GM08714 (cell line): Measurements from ENCODE around the gene C3orf20.
"Not testable (repeated sequence)": the region's sequence is repeated elsewhere in the genome, so short reads cannot be mapped to it uniquely, and the experiment has no call there.

Source experiments
- H3K4me3 ChIP-seq: fragments of 200-500 bp; sonication (Bioruptor generic); 2 replicates; pipeline ENCODE4 v1.5.1; 2014; ENCODE audit warnings: mild to moderate bottlenecking, low read length, inconsistent platforms
- ZNF274 ChIP-seq: IDR thresholded peaks from 2 replicates; pipeline ENCODE4 v1.6.1; 2012; ENCODE audit warnings: mild to moderate bottlenecking, low read depth, low read length

The C3orf20 gene

DNA sequence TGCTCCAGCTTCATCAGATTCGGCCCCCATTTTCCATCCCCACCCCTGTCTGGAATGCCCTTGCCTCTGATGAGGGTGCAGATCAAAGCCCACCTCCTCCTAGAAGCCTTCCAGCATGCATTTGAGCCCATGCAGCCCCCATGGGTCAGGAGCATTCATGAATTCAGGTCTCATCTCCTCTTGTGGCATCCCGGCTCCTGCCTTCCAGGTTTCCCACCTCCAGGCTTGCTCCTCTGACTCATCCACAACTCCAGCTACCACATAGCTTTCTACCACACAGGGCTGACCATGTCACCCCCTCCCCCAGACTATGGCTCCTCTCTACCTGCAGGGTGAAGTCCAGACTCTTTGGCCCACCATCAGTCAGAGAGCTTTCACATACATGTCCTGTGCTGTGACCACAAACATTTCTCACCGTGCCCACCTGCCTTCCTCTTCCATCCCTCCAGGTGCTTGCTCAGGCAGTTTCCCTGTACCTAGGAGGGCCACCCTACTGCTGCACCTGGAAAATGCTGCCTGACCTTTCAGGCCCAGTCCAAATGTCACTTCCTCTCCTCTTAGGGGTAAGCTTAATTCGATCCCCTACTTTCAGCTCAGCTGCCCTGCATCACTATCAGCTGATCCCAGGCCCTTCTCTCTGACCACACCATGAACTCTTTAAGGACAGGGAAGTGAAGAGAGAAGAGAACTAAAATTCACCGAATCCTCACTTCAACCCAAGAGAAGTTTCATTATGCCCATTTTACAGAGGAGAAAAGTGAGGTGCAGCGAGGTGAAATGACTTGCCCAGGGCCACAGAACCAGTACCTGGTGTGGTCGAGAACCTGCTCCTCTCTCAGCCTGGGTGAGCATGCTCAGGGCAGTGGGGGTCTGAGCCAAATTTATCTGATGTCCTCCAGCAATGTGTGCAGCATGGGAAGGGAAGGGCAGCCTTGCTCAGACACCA lies 130.2 kb downstream of the C3orf20 start:
- no peak for TF ChIP-seq ZNF274
- H3K4me3 ChIP-seq: no peak overlapping the region

DNA sequence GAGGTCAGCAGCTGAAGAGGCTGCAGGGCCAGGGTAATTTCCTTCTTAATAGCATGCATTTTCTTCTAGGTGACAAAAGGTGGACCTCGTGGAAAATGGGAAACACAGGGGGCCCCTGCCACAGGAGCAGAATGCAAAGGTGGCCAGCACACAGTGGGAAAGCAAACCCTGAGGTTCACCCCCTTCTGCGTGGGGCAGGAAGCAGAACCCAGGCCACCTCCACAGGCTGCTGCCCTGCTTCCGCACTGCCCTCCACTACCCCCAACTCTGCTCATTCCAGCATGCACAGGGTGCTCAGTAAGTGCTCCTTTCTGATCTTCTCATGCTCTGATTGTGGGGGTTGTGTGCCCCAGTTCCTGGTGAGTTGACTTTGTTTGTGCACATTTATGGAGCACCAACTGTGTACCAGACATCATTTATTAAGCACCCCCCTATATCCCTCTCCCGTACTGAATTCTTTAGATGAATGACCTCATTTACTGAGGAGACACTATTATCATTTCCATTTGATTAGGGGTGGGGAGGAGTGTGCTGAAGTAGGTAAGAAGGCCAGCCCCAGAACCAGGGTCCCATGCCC lies 131.1 kb downstream of the C3orf20 start:
- no peak overlapping the region for H3K4me3 ChIP-seq
- no peak for TF ChIP-seq ZNF274

GRCh38 chr3:14806641-14807263 lies 131.8 kb downstream of the C3orf20 start:
- TF ChIP-seq ZNF274: no peak
- H3K4me3 ChIP-seq: no peak overlapping the region

GRCh38 chr3:14808025-14808424 lies 133.1 kb downstream of the C3orf20 start:
- no peak for TF ChIP-seq ZNF274
- no peak overlapping the region for H3K4me3 ChIP-seq

DNA sequence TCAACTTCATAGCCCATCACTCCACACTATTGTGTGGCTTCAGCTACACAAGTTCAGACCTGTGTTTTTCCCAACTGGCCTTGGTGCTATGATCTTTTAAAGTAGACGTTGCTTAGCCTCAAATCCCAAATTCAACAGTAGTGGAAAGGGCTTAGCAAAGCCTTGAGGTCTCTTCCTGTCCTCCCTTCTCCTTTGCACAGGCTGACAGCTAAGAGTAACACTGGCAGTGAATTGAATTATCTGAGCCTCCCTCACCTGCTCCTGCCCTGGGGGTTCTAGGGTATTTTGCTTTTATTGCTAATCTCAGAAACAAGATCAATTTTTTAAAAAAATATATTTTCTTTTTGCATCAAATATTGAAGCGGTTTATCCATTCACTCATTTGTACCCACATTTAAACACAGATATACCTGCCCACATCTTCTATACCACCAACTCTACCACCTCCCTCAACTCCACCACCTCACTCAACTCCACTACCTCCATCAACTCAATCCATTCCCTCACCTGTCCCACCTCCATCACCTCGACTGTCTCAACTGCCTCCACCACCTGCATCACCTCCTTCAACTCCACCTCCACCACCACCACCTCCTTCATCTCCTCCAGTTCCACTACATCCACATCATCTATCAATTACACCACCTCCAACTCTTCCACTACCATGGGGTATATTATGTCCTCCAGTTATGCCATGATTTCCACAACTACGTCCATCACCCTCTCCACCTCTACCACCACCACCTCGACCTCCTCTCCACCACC lies 133.7 kb downstream of the C3orf20 start:
- no peak for TF ChIP-seq ZNF274
- H3K4me3 ChIP-seq: no peak overlapping the region

DNA sequence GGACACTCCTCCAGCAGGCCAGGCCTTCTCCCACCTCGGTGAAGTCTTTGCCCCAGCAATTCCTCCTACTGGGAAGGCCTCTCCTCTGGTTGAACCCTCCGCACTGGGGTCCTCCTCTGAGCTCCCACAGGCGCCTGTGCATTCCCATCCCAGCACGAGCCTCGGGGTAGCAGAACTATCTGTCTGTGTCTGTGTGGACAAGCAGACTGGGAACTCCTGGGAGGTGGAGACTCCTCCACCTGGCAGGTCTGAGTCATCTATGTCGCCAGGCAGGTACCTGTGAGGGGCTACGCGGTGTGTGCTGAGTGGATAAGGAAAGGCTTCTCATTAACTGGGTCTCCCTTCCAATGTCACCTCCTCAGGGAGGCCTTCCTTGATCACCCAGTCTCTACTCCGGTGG lies 134.7 kb downstream of the C3orf20 start:
- H3K4me3 ChIP-seq: not testable (repeated sequence)

GRCh38 chr3:14810070-14810791 lies 135.3 kb downstream of the C3orf20 start:
- TF ChIP-seq ZNF274: no peak
- H3K4me3 ChIP-seq: no peak overlapping the region

DNA sequence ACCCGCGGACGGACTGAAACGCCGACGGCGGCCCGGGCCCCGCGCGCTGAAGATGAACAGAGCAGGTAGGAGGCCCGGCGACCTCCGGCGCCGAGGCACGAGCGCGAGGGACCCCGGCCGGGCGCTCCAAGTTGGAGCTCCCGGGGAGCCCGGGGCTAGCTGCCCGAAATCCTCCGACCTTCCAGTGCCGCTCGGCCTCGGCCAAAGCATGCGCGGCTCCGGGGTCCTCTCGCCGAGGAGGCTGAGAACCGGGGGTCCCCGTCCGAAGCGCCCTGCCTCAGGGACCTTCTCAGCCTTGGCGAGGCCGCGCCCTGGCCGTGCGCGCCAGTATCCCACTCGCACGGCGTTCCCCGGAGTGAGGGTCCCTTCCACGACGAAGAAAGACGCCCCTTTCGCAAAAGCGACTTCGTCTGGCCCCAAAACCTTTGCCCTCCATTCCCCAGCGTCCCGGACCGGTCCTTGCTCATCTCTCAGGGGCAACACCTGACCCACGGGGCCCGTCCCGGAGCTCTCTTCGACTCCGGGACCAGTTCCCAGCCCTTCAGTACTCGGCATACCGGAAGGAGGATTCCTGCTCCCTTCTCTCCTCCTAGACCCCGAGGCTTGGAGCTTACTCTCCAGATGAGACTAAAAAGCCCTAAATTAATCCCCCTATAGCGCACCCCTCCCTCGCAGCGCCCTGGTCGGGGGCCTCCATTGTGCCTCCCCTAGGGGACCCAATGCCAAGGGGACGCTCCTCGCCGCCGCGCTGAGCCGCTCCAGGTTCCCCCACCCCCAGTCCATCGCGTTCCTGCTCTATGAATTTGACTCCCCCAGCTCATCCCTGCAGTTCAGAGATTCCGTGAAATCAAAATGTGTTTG lies 136.1 kb downstream of the C3orf20 start:
- H3K4me3 ChIP-seq: no peak overlapping the region
- no peak for TF ChIP-seq ZNF274

GRCh38 chr3:14811684-14812083 lies 136.7 kb downstream of the C3orf20 start:
- no peak overlapping the region for H3K4me3 ChIP-seq
- no peak for TF ChIP-seq ZNF274

GRCh38 chr3:14812196-14812790 lies 137.4 kb downstream of the C3orf20 start:
- H3K4me3 ChIP-seq: no peak overlapping the region
- no peak for TF ChIP-seq ZNF274

DNA sequence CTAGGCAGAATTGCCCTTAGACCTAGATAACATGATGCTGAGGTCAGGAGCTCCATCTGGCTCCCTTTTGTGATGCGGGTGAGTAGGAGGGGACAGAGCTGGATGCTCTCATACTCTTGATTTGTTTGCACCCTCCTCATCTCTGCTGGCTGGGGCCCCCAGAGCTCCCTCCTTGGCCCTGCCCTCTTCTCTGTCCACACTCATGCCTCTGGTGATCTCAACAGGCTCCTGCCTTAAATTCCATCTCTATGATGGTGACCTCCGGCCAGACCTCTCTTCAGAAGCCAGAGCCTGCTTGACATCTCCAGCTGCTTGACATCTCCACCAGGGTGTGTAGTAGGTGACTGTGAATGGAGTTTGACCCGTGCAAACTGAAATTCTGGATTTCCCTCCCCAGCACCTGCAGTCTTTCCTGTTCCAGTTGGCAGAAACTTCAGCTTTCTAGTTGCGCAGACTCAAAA lies 139.5 kb downstream of the C3orf20 start:
- no peak for TF ChIP-seq ZNF274
- H3K4me3 ChIP-seq: no peak overlapping the region

DNA sequence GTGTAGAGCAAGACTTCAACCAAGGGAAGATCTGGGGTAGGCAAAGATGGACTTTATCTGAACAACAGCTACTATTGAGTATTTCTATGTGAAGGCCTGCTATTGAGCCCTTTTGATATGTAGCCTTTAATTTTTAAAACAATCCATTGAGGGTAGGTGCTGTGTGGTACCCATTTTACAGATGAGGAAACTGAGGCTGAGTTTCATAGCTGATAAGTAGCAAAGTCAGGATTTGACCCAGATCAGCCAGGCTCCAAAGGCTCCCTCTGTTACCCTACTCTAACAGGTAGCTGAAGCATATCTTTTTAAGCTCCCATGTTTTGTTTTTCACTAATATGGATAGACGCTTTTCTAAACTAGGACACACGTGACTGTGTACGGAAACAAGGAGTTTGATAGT lies 141.4 kb downstream of the C3orf20 start:
- no peak overlapping the region for H3K4me3 ChIP-seq
- no peak for TF ChIP-seq ZNF274
